Measurements from ENCODE around the gene METTL1.

DNA sequence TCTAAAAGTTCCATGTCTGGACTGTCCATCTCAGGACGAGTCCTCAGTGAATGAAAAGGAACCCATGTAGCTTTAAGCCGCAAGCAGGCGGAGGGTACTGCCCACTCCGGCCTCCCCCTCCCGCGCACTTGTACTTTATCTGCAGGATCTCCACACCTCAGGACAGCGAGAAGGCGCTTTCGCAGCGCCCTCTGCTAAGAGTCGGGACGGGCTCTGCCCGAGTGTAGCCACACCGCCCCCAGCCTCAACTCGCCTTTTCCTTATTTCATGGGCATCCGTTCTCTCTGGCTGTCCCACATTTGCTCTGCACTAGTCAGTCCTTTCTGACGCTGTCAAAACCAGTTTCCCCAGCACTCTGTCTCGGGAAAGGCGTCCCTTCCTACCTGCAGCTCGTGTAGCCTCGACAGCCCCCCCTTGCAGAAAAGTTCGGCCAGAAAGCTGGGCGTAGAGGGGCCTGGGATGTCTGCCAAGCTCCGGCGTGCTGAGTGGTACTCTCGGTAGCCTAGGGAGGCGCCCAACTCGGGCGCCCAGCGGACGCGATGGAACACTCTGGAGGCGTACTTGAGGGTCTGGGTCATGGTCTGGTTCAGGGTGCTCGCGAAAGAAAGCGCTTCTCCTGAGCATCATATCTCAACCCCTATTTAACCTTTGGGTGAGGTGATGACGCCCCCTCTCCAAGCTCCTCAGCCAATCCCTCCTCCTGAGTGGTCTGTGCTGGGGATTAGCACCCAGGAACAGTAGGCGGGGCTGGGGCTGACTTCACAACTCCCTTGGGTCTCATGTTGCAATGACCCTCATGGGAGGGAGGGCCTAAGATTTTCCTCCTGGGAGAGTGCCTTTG is 5.2 kb downstream of the METTL1 start, which contains the start of gene CYP27B1:
- no peak for TF ChIP-seq POLR2A (IDR thresholded peaks at IDR 0.05; ENCODE audit: extremely low read depth, insufficient read length)
- TF ChIP-seq CTCF (IDR thresholded peaks at IDR 0.05; ENCODE audit: low read depth, low read length), result no peak
- TF ChIP-seq, protein P1, sequence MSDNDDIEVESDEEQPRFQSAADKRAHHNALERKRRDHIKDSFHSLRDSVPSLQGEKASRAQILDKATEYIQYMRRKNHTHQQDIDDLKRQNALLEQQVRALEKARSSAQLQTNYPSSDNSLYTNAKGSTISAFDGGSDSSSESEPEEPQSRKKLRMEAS (IDR thresholded peaks at IDR 0.05; ENCODE audit: low read depth, low read length), result no peak
